Measurements from ENCODE around the gene IPO5.

Gene IPO5

DNA sequence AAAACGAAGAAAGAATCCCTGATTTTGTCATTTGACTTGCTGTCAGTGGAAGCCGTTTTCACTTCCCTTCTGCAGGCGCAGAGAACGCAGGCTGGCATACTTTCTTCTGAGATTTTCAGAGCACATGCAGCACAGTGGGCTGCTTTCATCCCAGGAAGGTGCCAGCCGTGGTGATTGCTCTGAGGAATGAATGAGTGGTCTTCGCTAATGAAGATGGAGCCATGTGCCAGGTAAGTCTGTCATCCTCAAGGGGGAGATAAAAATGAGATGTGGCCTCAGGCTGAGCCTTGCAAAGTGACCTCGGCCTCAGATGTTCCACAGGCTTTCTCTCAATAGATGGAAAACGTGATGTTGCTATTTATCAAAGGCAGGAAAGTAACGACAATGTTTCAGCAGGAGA is 94.8 kb downstream of the IPO5 start:
- no peak for DNase-seq (ENCODE audit: low spot score)
- TF ChIP-seq, protein P1, sequence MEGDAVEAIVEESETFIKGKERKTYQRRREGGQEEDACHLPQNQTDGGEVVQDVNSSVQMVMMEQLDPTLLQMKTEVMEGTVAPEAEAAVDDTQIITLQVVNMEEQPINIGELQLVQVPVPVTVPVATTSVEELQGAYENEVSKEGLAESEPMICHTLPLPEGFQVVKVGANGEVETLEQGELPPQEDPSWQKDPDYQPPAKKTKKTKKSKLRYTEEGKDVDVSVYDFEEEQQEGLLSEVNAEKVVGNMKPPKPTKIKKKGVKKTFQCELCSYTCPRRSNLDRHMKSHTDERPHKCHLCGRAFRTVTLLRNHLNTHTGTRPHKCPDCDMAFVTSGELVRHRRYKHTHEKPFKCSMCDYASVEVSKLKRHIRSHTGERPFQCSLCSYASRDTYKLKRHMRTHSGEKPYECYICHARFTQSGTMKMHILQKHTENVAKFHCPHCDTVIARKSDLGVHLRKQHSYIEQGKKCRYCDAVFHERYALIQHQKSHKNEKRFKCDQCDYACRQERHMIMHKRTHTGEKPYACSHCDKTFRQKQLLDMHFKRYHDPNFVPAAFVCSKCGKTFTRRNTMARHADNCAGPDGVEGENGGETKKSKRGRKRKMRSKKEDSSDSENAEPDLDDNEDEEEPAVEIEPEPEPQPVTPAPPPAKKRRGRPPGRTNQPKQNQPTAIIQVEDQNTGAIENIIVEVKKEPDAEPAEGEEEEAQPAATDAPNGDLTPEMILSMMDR (IDR thresholded peaks at IDR 0.05; ENCODE audit: extremely low read depth, missing control alignments), result no peak

DNA sequence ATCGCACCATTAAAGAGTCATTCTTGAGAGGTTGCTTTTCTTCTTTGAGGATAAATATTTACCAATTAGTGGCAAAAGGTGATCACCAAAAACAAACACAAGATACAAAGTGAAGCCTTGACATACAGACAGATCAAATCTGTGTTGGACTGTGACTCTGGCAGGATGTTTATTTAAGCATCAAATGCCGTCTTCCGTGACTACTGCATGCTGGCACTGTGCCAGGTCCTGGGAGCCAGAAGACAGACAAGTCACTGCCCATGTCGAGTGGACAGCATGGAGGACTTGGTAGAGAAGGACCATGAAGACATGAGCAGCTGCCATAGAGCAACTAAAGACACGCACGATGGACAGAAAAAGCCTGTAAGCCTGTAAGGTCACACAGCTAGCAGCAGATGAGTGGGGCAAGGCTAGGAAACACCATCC is 96.6 kb downstream of the IPO5 start:
- no peak for DNase-seq (ENCODE audit: low spot score)
- TF ChIP-seq, protein P1 (IDR thresholded peaks at IDR 0.05; ENCODE audit: extremely low read depth, missing control alignments), result no peak

DNA sequence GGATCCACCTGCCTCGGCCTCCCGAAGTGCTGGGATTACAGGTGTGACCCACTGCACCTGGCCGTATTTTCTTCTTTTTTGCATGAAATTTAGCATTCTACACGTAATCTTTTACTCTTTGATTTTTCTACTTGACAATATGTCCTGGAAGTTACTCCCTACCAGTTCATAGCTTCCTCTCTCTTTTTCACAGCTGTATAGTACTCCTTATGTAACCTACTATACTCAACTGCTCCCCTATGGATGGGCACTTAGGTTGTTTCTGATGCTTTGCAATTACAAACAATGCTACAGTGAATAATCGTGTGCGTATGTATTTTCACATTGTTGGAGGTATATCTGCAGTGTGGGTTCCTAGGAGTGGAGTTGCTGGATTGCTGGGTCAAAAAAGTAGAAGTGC is 98.9 kb downstream of the IPO5 start:
- TF ChIP-seq, protein P1 (IDR thresholded peaks at IDR 0.05; ENCODE audit: extremely low read depth, missing control alignments), result no peak
- DNase-seq (ENCODE audit: low spot score), result no peak

DNA sequence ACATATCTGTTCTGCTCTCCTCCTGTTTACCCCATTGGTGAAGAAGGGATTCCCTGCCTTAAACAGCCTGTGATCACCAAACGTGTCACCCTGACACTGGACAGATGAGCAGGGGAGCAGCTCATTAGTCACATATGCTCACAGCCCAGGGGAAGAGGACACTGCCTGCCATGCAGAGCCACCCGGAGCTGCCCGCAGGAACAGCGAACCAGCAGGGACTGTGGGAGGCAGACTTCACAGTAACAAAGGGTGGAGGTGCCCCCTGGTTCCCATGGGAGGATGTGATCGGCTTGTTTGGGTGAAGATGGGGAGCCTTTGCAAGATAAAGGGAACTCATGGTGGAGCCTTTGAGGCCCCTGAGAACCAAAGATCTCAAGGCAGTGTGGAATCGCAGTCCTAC is 100.8 kb downstream of the IPO5 start:
- no peak for DNase-seq (ENCODE audit: low spot score)
- TF ChIP-seq, protein P1 (IDR thresholded peaks at IDR 0.05; ENCODE audit: extremely low read depth, missing control alignments), result no peak

DNA sequence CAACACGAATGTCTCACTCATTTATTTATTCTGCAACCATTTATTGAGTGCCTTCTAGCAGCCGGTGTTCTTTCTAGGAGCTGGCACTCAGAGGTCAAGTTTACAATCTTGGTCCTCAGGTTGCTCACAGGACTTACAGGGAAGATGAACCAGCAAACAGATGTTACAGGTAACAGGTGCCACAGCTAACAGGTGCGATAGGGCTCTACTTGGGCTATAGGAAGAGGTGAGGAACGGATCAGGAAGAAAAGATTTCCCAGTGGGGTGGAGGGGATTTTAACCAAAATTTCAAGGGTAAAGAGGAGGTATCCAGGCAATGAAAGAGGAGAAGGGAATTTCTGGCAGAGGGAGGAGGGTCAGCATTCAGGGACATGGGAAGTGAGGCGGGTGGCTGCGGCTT is 102.1 kb downstream of the IPO5 start:
- DNase-seq (ENCODE audit: low spot score), result no peak
- TF ChIP-seq, protein P1 (IDR thresholded peaks at IDR 0.05; ENCODE audit: extremely low read depth, missing control alignments), result no peak

DNA sequence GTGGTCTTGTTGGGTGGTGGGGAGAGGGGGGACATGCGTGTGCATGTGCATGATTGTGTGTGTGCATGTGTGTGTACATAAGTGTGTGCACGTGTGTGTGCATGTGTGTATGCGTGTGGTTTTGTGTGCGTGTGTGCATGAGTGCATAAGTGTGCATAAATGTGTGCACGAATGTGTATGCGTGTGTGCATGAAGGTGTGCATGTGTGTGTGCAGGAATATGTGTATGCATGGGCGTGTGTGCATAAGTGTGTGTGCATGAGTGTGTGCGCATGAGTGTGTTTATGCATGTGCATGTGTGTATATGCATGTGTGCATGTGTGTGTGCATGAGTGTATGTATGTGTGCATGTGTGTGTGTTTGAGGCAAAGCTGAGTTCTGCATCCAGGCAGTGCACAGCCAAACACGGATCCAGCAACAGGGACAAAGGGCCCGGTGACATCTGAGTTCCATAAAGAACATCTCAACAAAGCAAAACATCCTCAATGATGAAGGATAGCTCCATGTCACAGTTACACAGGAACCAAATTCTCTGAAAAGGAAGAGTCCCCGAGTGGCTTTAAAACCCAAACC is 103.5 kb downstream of the IPO5 start:
- no peak for DNase-seq (ENCODE audit: low spot score)
- TF ChIP-seq, protein P1 (IDR thresholded peaks at IDR 0.05; ENCODE audit: extremely low read depth, missing control alignments), result no peak

DNA sequence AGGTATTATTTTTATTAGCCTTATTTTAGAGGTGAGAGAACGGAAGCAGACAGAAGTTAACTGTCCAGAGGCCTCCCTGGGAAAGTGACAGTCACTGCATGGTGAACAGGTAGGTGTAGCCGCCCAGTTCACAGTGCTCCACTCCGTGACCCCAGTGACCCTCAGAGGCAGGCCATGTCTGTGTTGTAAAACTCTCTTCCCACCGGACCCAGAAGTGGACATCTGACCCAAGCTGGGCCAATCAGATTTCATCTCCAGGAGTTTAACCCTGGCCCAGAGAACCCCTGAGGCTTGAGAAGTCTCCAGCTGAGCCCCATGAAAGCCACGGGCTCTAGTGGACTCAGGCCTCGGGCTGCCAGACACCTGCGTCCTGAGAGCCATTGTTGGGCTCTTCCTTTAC is 105.8 kb downstream of the IPO5 start:
- TF ChIP-seq, protein P1 (IDR thresholded peaks at IDR 0.05; ENCODE audit: extremely low read depth, missing control alignments), result no peak
- no peak for DNase-seq (ENCODE audit: low spot score)

Measured in GM20000 (cell line).